Transverse colon (tissue), 4 donors: Measurements from ENCODE around the gene MAPK1. TPM values are rescaled to one million over a fixed set of nuclear protein-coding genes. Genes with fewer than 3 reads are reported as not detected.
"Not testable (repeated sequence)": the region's sequence is repeated elsewhere in the genome, so short reads cannot be mapped to it uniquely, and the experiment has no call there.

Experiments used
- DNase-seq: peaks from one replicate; pipeline ENCODE4 v3.0.0-alpha.2; 2019
- H3K27ac ChIP-seq, 4 donors: fragments of 200-600 bp; sonication (generic); 2 replicates each; pipeline ENCODE4 v1.5.1; 2016 to 2018; ENCODE audit warnings: inconsistent platforms in 4 of 4
- H3K27me3 ChIP-seq: fragments of 200-600 bp; sonication (generic); 2 replicates; pipeline ENCODE4 v1.5.1; 2017; ENCODE audit warnings: inconsistent platforms
- H3K36me3 ChIP-seq, 4 donors: fragments of 200-600 bp; sonication (generic); 2 replicates each; pipeline ENCODE4 v1.5.1; 2017 to 2019; ENCODE audit warnings: inconsistent platforms in 4 of 4
- H3K4me1 ChIP-seq, 4 donors: fragments of 200-600 bp; sonication (generic); 2 replicates each; pipeline ENCODE4 v1.5.1; 2017 to 2020; ENCODE audit warnings: inconsistent platforms in 4 of 4
- H3K4me3 ChIP-seq, 4 donors: fragments of 200-600 bp; sonication (generic); 1 replicate in 1 of 4; 2 replicates in 3 of 4; pipeline versions ENCODE4 v1.5.1 to v1.6.1; 2017 to 2019; ENCODE audit warnings: inconsistent platforms in 4 of 4
- H3K9me3 ChIP-seq, 2 donors: fragments of 200-600 bp; sonication (generic); 2 replicates each; pipeline ENCODE4 v1.5.1; 2017 to 2019; ENCODE audit warnings: inconsistent platforms in 2 of 2
- CTCF ChIP-seq, 5 experiments: fragments of 200-600 bp in 3 of 5; fragments of 450-650 bp in 2 of 5; sonication (generic) in 3 of 5; IDR thresholded peaks; 1 replicate in 2 of 5; 2 replicates in 3 of 5; pipeline ENCODE4 v1.5.1; 2016 to 2017; ENCODE audit warnings: antibody characterized with exemption in 5 of 5, inconsistent platforms in 3 of 5, mild to moderate bottlenecking in 2 of 5, moderate library complexity in 1 of 5
- EP300 ChIP-seq: sonication (generic); formaldehyde crosslinking; IDR thresholded peaks from one replicate; pipeline ENCODE4 v1.6.1; 2017; ENCODE audit warnings: antibody characterized with exemption, low read depth
- POLR2A ChIP-seq: fragments of 450-650 bp; IDR thresholded peaks from one replicate; pipeline ENCODE4 v1.6.1; 2016; ENCODE audit warnings: antibody characterized with exemption, mild to moderate bottlenecking, moderate library complexity
- POLR2AphosphoS5 ChIP-seq, 3 donors: sonication (generic); formaldehyde crosslinking; IDR thresholded peaks; one replicate each; pipeline ENCODE4 v1.6.1; 2016; ENCODE audit warnings: antibody characterized with exemption in 3 of 3
- WGBS, 2 donors: methylation state at CpG; one replicate each; pipeline ENCODE4 v1.1.5; 2018; ENCODE audit warnings: low coverage in 1 of 2; 5-methylcytosine and 5-hydroxymethylcytosine counted together
- in situ Hi-C, 4 donors: fragments of 200-750 bp; cut with MboI; loops; one replicate each; pipeline versions ENCODE4 v1.15.0 to v1.15.1; 2017; ENCODE audit warnings: low sequenced_read_pairs in 3 of 4, low pct_ligation_motif_present in 1 of 4, low pct_unique_long_range_greater_than_20kb in 1 of 4
- intact Hi-C: fragments of 100-400 bp; cut with DNase I; formaldehyde crosslinking; loops from one replicate; pipeline ENCODE4 v1.15.1; 2023; ENCODE audit warnings: low total_unique reads
- total RNA-seq, 4 donors: library from RNA; depleted of rRNA; stranded (reverse); fragments of >200 nt; gene quantifications; one replicate each; pipeline ENCODE4 v1.1.0, GENCODE V29; 2016

MAPK1 gene
- total RNA-seq, 4 donors from 2014 or later = 37.1 to 303 (median 57.0) TPM

DNA sequence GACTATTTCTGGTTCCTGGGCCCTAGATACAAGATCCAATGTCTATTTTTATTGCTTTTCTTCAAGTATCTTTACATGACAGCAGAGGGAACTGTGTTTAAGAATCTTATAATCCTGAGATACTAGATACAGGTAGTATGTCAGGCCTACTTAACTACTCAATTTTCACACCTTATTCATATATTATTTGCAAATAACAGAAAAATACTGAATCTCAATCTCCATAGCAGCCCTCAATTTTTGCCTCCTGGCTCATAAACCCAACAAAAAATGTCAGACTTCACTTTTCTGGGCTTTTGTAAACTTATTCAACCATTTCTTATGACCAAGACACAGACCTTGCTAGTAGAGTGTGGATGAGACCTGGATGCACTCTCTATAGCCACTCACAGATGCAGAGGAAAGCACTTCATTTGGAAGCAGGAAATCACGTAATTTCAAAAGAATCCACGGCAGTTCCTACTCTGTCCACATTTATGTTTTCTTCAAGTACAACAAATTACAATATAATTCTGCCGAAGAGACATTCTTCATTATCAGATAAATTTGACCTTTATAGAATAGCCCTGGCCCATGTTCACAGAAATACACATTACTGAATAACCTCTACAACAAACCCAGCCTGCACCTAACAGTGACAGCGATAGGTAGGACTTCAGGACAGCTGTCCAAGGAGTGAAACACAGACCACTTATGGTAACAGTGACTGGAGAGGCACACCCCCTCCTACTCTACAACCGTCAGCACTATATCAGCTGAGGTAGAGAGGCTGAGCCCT, 69.8 kb downstream of the MAPK1 start:
- no peak for DNase-seq
- no peak overlapping the region for H3K27ac ChIP-seq
- intact Hi-C loops (no loop called here), in situ Hi-C loops (no loop called here)
- no peak for TF ChIP-seq POLR2AphosphoS5 (IDR thresholded peaks at IDR 0.05)
- no peak for TF ChIP-seq EP300
- TF ChIP-seq CTCF (IDR thresholded peaks at IDR 0.05) = no peak
- TF ChIP-seq POLR2A = no peak
- H3K9me3 ChIP-seq = no peaks in the 10 kb centered on the region
- H3K4me3 ChIP-seq = no peak overlapping the region
- WGBS, 2 donors = 80 to 86% methylated on average over 3 to 5 of the region's 5 CpGs
- no peaks in the 10 kb centered on the region for H3K27me3 ChIP-seq
- H3K4me1 ChIP-seq = no peaks in the 10 kb centered on the region
- H3K36me3 ChIP-seq = peaks cover 0 to 50% (median 19%) of the 10 kb centered on the region in 4 donors

GRCh38 chr22:21796863-21797262, 70.6 kb downstream of the MAPK1 start:
- WGBS, 2 donors = 73 to 86% methylated on average over 2 to 5 of the region's 5 CpGs
- no peaks in the 10 kb centered on the region for H3K4me1 ChIP-seq
- TF ChIP-seq EP300 (no peak), CTCF (IDR thresholded peaks at IDR 0.05) (no peak), POLR2AphosphoS5 (IDR thresholded peaks at IDR 0.05) (no peak), POLR2A (no peak)
- peaks cover 0 to 43% (median 17%) of the 10 kb centered on the region in 4 donors for H3K36me3 ChIP-seq
- no peak overlapping the region for H3K4me3 ChIP-seq
- in situ Hi-C loops = no loop called here
- H3K9me3 ChIP-seq = no peaks in the 10 kb centered on the region
- no peak overlapping the region for H3K27ac ChIP-seq
- no peak for DNase-seq
- no peaks in the 10 kb centered on the region for H3K27me3 ChIP-seq
- intact Hi-C loops = no loop called here

GRCh38 chr22:21796231-21796630, 71.2 kb downstream of the MAPK1 start:
- no peaks in the 10 kb centered on the region for H3K27me3 ChIP-seq
- no peaks in the 10 kb centered on the region for H3K9me3 ChIP-seq
- no peak overlapping the region for H3K4me3 ChIP-seq
- H3K27ac ChIP-seq = no peak overlapping the region
- TF ChIP-seq POLR2AphosphoS5 (IDR thresholded peaks at IDR 0.05) = no peak
- TF ChIP-seq POLR2A = no peak
- no peak for TF ChIP-seq CTCF (IDR thresholded peaks at IDR 0.05)
- no peak for TF ChIP-seq EP300
- in situ Hi-C loops = no loop called here
- H3K36me3 ChIP-seq = peaks cover 0 to 39% (median 16%) of the 10 kb centered on the region in 4 donors
- WGBS, 2 donors = 75 to 79% methylated on average over 3 of the region's 3 CpGs
- DNase-seq = no peak
- no peaks in the 10 kb centered on the region for H3K4me1 ChIP-seq
- intact Hi-C loops = no loop called here

DNA sequence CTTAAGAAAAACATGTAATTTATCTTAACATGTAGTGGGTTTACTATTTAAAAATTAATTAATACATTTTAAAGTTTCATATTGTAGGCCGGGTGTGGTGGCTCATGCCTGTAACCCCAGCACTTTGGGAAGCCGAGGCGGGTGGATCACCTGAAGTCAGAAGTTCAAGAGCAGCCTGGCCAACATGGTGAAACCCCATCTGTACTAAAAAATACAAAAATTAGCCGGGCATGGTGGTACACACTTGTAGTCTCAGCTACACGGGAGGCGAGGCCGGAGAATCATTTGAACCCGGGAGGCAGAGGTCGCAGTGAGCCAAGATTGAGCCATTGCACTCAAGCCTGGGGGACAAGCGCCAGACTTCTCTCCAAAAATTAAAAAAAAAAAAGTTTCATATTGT, 73.7 kb downstream of the MAPK1 start:
- peaks cover 0 to 21% (median 9%) of the 10 kb centered on the region in 4 donors for H3K36me3 ChIP-seq

More for the DNA sequence above, 73.7 kb downstream of the MAPK1 start:
- H3K9me3 ChIP-seq, H3K4me3 ChIP-seq, in situ Hi-C loops, intact Hi-C loops, H3K27ac ChIP-seq, DNase-seq, H3K27me3 ChIP-seq, H3K4me1 ChIP-seq: not testable (repeated sequence)
- WGBS, 2 donors = 94 to 97% methylated on average over 9 to 10 of the region's 10 CpGs
